K562 (cell line): ENCODE data around the gene MPHOSPH10. TPM values are rescaled to one million over a fixed set of nuclear protein-coding genes. Genes with fewer than 3 reads are reported as not detected.

Experiments
- ADNP ChIP-seq: fragments of 200-800 bp; sonication (Bioruptor generic); IDR thresholded peaks from 2 replicates; pipeline ENCODE4 v1.6.1; 2016; ENCODE audit warnings: missing genetic modification characterization, missing compliant biosample characterization
- DACH1 ChIP-seq: fragments of 450-650 bp; IDR thresholded peaks from 2 replicates; pipeline ENCODE4 v1.6.1; 2018; ENCODE audit not compliant: partially characterized antibody
- FOSL1 ChIP-seq: fragments of 200-800 bp; sonication (Bioruptor generic); conservative IDR thresholded peaks from 2 replicates; pipeline ENCODE4 v1.6.1; 2016; ENCODE audit warnings: missing genetic modification characterization, missing compliant biosample characterization
- MEF2D ChIP-seq: conservative IDR thresholded peaks from 2 replicates; pipeline ENCODE4 v1.6.1; 2016; ENCODE audit warnings: low read depth, missing genetic modification characterization, missing compliant biosample characterization
- MYC ChIP-seq, 2 experiments: fragments of 250-450 bp in 1 of 2; sonication (Bioruptor Pico) in 1 of 2; IDR thresholded peaks; 2 replicates each; pipeline versions ENCODE4 v1.5.1 to v1.6.1; 2012 to 2021; ENCODE audit warnings: low read depth in 2 of 2, borderline replicate concordance in 1 of 2, improper control_type of control experiment in 1 of 2, low read length in 1 of 2, mild to moderate bottlenecking in 1 of 2, moderate library complexity in 1 of 2
- NR2C2 ChIP-seq, 2 experiments: fragments of 200-800 bp in 1 of 2; sonication (Bioruptor generic) in 1 of 2; sonication (generic) in 1 of 2; formaldehyde crosslinking in 1 of 2; IDR thresholded peaks; 2 replicates each; pipeline versions ENCODE4 v1.6.1 to v1.8.0; 2016 to 2022; ENCODE audit warnings: mild to moderate bottlenecking in 1 of 2, missing compliant biosample characterization in 1 of 2, missing genetic modification characterization in 1 of 2, missing genetic modification reagents in 1 of 2
- RBM14 ChIP-seq: fragments of 200-400 bp; formaldehyde crosslinking; IDR thresholded peaks from 2 replicates; pipeline ENCODE4 v1.6.1; 2018; ENCODE audit warnings: low read depth, mild to moderate bottlenecking, low read length, moderate library complexity, borderline replicate concordance; ENCODE audit not compliant: insufficient read depth
- RBM22 ChIP-seq: fragments of 200-400 bp; formaldehyde crosslinking; IDR thresholded peaks from 2 replicates; pipeline ENCODE4 v1.6.1; 2018; ENCODE audit warnings: low read length, low read depth; ENCODE audit not compliant: poor library complexity, severe bottlenecking
- SAP30 ChIP-seq: fragments of 200-600 bp; sonication (generic); IDR thresholded peaks from 2 replicates; pipeline ENCODE4 v1.6.1; 2012; ENCODE audit warnings: borderline replicate concordance, low read depth, mild to moderate bottlenecking, moderate library complexity, low read length, control low read depth, inconsistent platforms; ENCODE audit not compliant: insufficient read depth, poor library complexity, severe bottlenecking
- SMAD4 ChIP-seq: fragments of 250-450 bp; sonication (Bioruptor Pico); conservative IDR thresholded peaks from 2 replicates; pipeline ENCODE4 v1.8.0; 2021; ENCODE audit warnings: inconsistent platforms, mild to moderate bottlenecking, moderate library complexity
- TBL1XR1 ChIP-seq, 2 experiments: IDR thresholded peaks; 2 replicates each; pipeline ENCODE4 v1.6.1; 2012; ENCODE audit warnings: improper control_type of control experiment in 2 of 2, low read length in 2 of 2, mild to moderate bottlenecking in 1 of 2
- XRCC5 ChIP-seq: fragments of 200-400 bp; formaldehyde crosslinking; IDR thresholded peaks from 2 replicates; pipeline ENCODE4 v1.6.1; 2017; ENCODE audit warnings: low read depth, mild to moderate bottlenecking, low read length
- ZNF12 ChIP-seq: sonication (generic); formaldehyde crosslinking; IDR thresholded peaks from 2 replicates; pipeline ENCODE4 v1.4.0; 2020; ENCODE audit warnings: mild to moderate bottlenecking, missing genetic modification reagents
- ZNF584 ChIP-seq: fragments of 200-800 bp; sonication (Bioruptor generic); IDR thresholded peaks from 2 replicates; pipeline ENCODE4 v1.6.1; 2016; ENCODE audit warnings: low read depth, mild to moderate bottlenecking, missing genetic modification characterization, missing compliant biosample characterization
- ZSCAN29 ChIP-seq: fragments of 450-650 bp; IDR thresholded peaks from 2 replicates; pipeline ENCODE4 v1.6.1; 2017
- ZSCAN32 ChIP-seq: fragments of 450-650 bp; formaldehyde crosslinking; IDR thresholded peaks from 2 replicates; pipeline ENCODE4 v1.4.0; 2020; ENCODE audit warnings: mild to moderate bottlenecking, moderate library complexity
- polyA plus RNA-seq, 8 experiments: library from polyadenylated mRNA; depleted of rRNA in 4 of 8; stranded (reverse) in 5 of 8; unstranded in 3 of 8; fragments of >200 nt; fragmentation: Nextera tagmentation in 2 of 8; fragmentation: Illumina TruSeq in 1 of 8; extraction: Ambion mirVana in 2 of 8; extraction: Trizol in 1 of 8; gene quantifications; 2 replicates each; pipeline versions ENCODE4 v1.2.1 to v1.2.3, GENCODE V29; 2011 to 2014; ENCODE audit warnings: inconsistent platforms in 1 of 8, missing spikeins in 1 of 8
- total RNA-seq, 7 experiments: library from RNA; depleted of rRNA in 6 of 7; stranded (reverse); fragments of >200 nt in 6 of 7; fragmentation: Illumina TruSeq in 2 of 7; extraction: Trizol in 2 of 7; gene quantifications; 2 replicates each; pipeline versions ENCODE4 v1.2.1 to v1.2.3, GENCODE V29; 2011 to 2021; ENCODE audit warnings: low replicate concordance in 1 of 7
- TF ChIP-seq, protein P1 (sequence below), 2 experiments: fragments of 150-350 bp in 1 of 2; IDR thresholded peaks; 2 replicates each; pipeline ENCODE4 v1.6.1; 2012 to 2016; ENCODE audit warnings: low read depth in 2 of 2, low read length in 2 of 2, mild to moderate bottlenecking in 1 of 2, moderate library complexity in 1 of 2
- TF ChIP-seq, protein P2 (sequence below): fragments of 450-650 bp; formaldehyde crosslinking; IDR thresholded peaks from 2 replicates; pipeline ENCODE4 v1.4.0; 2020; ENCODE audit warnings: mild to moderate bottlenecking
- TF ChIP-seq, protein P3 (sequence below): fragments of 450-650 bp; formaldehyde crosslinking; IDR thresholded peaks from 2 replicates; pipeline ENCODE4 v1.4.0; 2022; ENCODE audit warnings: mild to moderate bottlenecking, moderate library complexity
- TF ChIP-seq, protein P4 (sequence below): fragments of 250-450 bp; sonication (Bioruptor Pico); IDR thresholded peaks from 2 replicates; pipeline ENCODE4 v1.8.0; 2021; ENCODE audit warnings: moderate library complexity, mild to moderate bottlenecking, inconsistent platforms

MPHOSPH10 gene
- total and polyA plus RNA-seq, 9 of the 15 experiments (the other 6 are each of a cell fraction or from before 2014, with no cell fraction given) = 36.8 to 83.7 (median 58.5) TPM

DNA sequence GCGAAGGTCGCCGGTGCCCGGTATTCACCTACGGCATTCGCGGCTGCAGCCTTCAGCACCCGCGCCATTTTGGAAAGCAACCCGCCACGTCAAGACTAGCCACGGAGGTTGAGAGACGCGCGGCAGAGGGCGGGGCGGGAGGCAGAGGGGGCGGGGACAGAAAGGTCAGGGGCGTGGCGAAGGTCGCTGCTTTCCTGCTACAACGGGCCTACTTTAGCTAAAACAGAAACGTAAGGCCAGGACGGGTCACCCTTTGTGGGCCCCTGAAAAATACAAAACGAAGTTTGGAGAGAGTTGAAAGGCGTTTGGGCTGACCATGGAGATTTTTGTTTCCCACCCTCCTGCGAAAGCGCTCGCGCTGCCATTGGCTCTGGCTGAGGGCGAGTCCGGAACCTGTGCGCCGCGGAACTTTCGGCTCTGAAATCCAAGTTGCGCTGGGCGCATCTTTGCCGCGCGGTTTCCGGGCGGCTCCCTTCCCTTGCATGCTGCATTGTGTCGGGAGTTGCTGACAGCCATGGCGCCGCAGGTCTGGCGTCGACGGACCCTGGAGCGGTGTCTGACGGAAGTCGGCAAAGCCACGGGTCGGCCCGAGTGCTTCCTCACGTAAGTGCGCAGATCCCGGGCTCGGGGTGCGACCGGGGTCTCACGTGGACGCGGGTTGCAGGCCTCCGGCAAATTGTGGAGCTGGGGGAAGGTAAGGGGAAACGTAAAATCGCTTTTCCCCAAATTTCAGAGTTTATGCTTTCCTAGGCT is at the start of gene MPHOSPH10, which contains the start of gene MCEE (continued):
- TF ChIP-seq MEF2D (no peak), DACH1 (no peak), ZSCAN29 (no peak), FOSL1 (tag) (peak; percentile 31; the same call in 1 of the 2 replicates), MYC (IDR thresholded peaks at IDR 0.05; ENCODE audit: low read depth, low read length) (peak; percentile 96), MYC (CRISPR knock-in tag; IDR thresholded peaks at IDR 0.05; ENCODE audit: borderline replicate concordance, low read depth) (peak; percentile 92), ZSCAN32 (CRISPR knock-in tag) (no peak), ADNP (tag) (no peak), TBL1XR1 (IDR thresholded peaks at IDR 0.05; ENCODE audit: low read length in 2 of 2) (peak in 1 of 2 experiments; percentile 20; a peak in 1 of 4 replicates), SMAD4 (CRISPR knock-in tag) (no peak; the same call in 1 of the 2 replicates), RBM14 (no peak), NR2C2 (CRISPR knock-in tag; IDR thresholded peaks at IDR 0.05) (0 out of 2 replicates have a peak, but pooled peaks have one; percentile 37), NR2C2 (tag; IDR thresholded peaks at IDR 0.05) (peak; percentile 96), XRCC5 (peak; percentile 81; the same call in 1 of the 2 replicates), RBM22 (no peak), ZNF584 (CRISPR knock-in tag) (0 out of 2 replicates have a peak, but pooled peaks have one; percentile 33), SAP30 (peak; percentile 96), ZNF12 (CRISPR knock-in tag) (peak; percentile 46; the same call in 1 of the 2 replicates)
- TF ChIP-seq, protein P1, sequence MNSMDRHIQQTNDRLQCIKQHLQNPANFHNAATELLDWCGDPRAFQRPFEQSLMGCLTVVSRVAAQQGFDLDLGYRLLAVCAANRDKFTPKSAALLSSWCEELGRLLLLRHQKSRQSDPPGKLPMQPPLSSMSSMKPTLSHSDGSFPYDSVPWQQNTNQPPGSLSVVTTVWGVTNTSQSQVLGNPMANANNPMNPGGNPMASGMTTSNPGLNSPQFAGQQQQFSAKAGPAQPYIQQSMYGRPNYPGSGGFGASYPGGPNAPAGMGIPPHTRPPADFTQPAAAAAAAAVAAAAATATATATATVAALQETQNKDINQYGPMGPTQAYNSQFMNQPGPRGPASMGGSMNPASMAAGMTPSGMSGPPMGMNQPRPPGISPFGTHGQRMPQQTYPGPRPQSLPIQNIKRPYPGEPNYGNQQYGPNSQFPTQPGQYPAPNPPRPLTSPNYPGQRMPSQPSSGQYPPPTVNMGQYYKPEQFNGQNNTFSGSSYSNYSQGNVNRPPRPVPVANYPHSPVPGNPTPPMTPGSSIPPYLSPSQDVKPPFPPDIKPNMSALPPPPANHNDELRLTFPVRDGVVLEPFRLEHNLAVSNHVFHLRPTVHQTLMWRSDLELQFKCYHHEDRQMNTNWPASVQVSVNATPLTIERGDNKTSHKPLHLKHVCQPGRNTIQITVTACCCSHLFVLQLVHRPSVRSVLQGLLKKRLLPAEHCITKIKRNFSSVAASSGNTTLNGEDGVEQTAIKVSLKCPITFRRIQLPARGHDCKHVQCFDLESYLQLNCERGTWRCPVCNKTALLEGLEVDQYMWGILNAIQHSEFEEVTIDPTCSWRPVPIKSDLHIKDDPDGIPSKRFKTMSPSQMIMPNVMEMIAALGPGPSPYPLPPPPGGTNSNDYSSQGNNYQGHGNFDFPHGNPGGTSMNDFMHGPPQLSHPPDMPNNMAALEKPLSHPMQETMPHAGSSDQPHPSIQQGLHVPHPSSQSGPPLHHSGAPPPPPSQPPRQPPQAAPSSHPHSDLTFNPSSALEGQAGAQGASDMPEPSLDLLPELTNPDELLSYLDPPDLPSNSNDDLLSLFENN (IDR thresholded peaks at IDR 0.05; ENCODE audit: low read depth in 2 of 2, low read length in 2 of 2) = peak in 1 of 2 experiments; percentile 65; a peak in 1 of 4 replicates
- TF ChIP-seq, protein P2, sequence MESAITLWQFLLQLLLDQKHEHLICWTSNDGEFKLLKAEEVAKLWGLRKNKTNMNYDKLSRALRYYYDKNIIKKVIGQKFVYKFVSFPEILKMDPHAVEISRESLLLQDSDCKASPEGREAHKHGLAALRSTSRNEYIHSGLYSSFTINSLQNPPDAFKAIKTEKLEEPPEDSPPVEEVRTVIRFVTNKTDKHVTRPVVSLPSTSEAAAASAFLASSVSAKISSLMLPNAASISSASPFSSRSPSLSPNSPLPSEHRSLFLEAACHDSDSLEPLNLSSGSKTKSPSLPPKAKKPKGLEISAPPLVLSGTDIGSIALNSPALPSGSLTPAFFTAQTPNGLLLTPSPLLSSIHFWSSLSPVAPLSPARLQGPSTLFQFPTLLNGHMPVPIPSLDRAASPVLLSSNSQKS (CRISPR knock-in tag) = no peak
- TF ChIP-seq, protein P3, sequence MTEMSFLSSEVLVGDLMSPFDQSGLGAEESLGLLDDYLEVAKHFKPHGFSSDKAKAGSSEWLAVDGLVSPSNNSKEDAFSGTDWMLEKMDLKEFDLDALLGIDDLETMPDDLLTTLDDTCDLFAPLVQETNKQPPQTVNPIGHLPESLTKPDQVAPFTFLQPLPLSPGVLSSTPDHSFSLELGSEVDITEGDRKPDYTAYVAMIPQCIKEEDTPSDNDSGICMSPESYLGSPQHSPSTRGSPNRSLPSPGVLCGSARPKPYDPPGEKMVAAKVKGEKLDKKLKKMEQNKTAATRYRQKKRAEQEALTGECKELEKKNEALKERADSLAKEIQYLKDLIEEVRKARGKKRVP (CRISPR knock-in tag) = peak; percentile 25; the same call in 1 of the 2 replicates
- TF ChIP-seq, protein P4, sequence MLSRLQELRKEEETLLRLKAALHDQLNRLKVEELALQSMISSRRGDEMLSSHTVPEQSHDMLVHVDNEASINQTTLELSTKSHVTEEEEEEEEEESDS (CRISPR knock-in tag) = no peak
